Rectal smooth muscle tissue (tissue), 1 donor: ENCODE results near the gene MAP4K3.
"Not testable (repeated sequence)": the region's sequence is repeated elsewhere in the genome, so short reads cannot be mapped to it uniquely, and the experiment has no call there.

Experiments used
- H3K27ac ChIP-seq: one replicate; pipeline ENCODE4 v1.7.0; 2013; ENCODE audit warnings: low read depth, low read length, inconsistent platforms
- H3K27me3 ChIP-seq: one replicate; pipeline ENCODE4 v1.7.0; 2013; ENCODE audit warnings: low read length; ENCODE audit not compliant: control insufficient read depth, insufficient read depth
- H3K36me3 ChIP-seq: one replicate; pipeline ENCODE4 v1.7.0; 2013; ENCODE audit warnings: low read length; ENCODE audit not compliant: control insufficient read depth, insufficient read depth
- H3K4me1 ChIP-seq: one replicate; pipeline ENCODE4 v1.7.0; 2013; ENCODE audit warnings: low read length; ENCODE audit not compliant: control insufficient read depth, insufficient read depth
- H3K4me3 ChIP-seq: one replicate; pipeline ENCODE4 v1.7.0; 2013; ENCODE audit warnings: low read length
- H3K9ac ChIP-seq: one replicate; pipeline ENCODE4 v1.7.0; 2013; ENCODE audit warnings: low read length

The MAP4K3 gene

DNA sequence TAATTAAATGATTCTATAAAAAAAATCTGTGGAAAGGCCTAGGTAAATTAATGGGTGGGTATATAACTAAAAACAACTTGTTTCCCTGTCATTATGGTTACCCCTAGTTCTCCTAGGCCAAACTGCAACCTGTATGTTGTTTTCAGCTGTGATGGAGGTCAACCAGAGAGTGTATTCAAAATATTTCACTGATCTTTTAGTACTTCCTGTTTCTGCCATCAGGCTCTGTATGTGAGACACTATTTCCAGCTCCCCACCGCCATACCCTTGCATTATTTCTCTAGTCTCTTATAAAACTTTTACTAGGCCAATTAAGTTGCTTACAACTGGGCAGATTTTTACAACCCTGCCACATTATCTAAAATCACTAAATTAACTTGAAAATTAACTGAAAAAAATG is 172.4 kb downstream of the MAP4K3 start:
- no peaks in the 10 kb centered on the region for H3K27me3 ChIP-seq
- no peak overlapping the region for H3K9ac ChIP-seq
- H3K4me3 ChIP-seq, result no peak overlapping the region
- no peak overlapping the region for H3K27ac ChIP-seq
- no peaks in the 10 kb centered on the region for H3K4me1 ChIP-seq
- H3K36me3 ChIP-seq, result no peaks in the 10 kb centered on the region

GRCh38 chr2:39260087-39260486 is 177.0 kb downstream of the MAP4K3 start:
- Histone ChIP-seq H3K4me1 (no peaks in the 10 kb centered on the region), H3K9ac (no peak overlapping the region), H3K36me3 (no peaks in the 10 kb centered on the region), H3K4me3 (no peak overlapping the region), H3K27ac (no peak overlapping the region), H3K27me3 (no peaks in the 10 kb centered on the region)

DNA sequence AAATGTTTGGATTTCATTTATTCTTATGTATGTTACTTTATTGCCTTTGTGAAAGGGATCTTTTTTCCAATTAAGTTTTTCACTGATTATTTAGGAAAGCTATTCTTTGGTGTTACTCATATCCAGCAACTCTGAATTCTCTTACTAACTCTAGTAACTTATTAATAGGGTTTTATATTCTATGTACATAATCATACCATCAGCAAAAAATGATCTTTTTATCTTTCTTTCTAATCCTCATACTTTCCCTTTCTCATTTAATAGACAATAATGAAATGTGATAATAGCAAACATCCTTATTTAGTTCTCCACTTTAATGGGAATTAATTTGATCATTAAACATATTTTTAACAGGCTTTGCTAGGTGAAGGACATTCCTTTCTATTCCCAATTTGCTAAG is 181.0 kb downstream of the MAP4K3 start:
- no peak overlapping the region for H3K9ac ChIP-seq
- no peak overlapping the region for H3K27ac ChIP-seq
- H3K27me3 ChIP-seq, result no peaks in the 10 kb centered on the region
- H3K4me1 ChIP-seq, result no peaks in the 10 kb centered on the region
- no peaks in the 10 kb centered on the region for H3K36me3 ChIP-seq
- no peak overlapping the region for H3K4me3 ChIP-seq

DNA sequence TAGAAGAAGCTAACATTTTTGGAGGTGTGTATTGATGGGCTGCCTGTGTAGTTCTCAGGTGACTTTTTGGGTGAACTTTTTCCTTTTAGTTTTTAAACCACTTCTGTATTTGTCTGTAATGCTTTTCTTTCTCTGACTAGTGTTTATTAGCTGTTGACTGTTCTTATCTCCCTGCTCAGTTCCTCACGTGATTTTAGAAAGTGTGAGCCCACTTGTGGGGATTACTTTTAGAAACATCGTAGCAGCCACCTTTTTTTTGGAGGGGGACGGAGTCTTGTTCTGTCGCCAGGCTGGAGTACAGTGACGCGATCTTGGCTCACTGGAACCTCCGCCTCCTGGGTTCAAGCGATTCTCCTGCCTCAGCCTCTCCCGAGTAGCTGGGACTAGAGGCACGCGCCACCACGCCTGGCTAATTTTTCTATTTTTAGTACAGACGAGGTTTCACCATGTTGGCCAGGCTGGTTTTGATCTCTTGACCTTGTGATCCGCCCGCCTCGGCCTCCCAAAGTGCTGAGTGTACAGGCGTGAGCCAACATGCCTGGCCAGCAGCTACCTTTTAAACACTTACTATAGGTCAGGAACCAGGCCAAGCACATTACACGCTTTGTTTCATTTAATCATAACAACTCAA is 184.1 kb downstream of the MAP4K3 start:
- H3K36me3 ChIP-seq, result no peaks in the 10 kb centered on the region
- H3K4me3 ChIP-seq, result no peak overlapping the region
- no peak overlapping the region for H3K9ac ChIP-seq
- no peak overlapping the region for H3K27ac ChIP-seq
- no peaks in the 10 kb centered on the region for H3K27me3 ChIP-seq
- H3K4me1 ChIP-seq, result no peaks in the 10 kb centered on the region

DNA sequence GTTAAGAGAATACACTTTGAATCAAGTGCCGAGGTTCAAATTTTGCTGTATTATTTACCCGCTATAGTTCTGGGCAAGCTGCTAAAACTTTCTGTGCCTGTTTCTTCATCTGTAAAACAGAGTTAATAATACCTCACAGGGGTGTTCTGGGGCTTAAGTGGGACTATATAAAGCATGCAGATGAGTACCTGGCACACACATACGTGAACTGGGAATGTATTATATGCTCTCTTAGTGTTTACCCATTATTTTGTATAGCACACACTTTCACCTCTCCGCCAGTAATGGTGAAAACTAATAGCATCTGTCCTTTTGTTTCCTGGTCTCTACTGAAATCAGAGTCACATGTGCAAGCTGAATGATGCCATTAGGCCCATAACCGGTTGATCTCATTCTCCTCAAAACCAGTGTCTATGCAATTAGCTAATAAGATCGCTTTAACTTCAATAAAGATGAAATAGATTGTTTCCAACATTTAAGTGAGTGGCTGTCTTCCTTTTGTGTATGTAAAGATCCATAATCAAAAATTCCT is 189.5 kb downstream of the MAP4K3 start:
- Histone ChIP-seq H3K36me3 (no peaks in the 10 kb centered on the region), H3K27ac (no peak overlapping the region)

DNA sequence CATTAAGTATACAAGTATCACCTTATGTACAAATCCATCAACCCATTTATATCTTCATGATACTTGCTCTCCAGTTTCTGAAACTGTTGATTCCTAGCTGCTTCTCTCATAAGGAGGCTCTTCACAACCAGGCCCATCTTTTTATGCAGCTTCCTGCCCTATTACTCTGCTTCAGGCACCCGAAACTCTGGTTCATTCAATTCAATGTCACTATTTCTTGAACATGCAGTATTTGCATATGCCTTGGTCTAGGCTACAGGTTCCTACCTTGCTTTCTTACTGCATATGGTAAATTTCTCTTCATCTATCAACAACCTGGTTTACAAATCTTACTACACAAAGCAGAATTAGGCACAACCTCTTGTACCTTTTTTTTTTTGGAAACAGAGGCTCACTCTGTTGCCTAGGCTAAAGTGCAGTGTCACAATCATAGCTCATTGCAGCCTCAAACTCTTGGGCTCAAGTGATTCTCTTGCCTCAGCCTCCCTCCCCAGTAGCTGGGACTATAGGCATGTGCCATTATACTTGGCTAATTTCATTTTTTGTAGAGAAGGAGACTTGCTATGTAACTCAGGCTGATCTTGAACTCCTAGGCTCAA is 190.6 kb downstream of the MAP4K3 start:
- Histone ChIP-seq H3K9ac (no peak overlapping the region), H3K27me3 (no peaks in the 10 kb centered on the region), H3K36me3 (no peaks in the 10 kb centered on the region), H3K27ac (no peak overlapping the region), H3K4me3 (no peak overlapping the region), H3K4me1 (no peaks in the 10 kb centered on the region)

More for the DNA sequence above, 189.5 kb downstream of the MAP4K3 start:
- no peak overlapping the region for H3K4me3 ChIP-seq
- no peaks in the 10 kb centered on the region for H3K4me1 ChIP-seq
- H3K9ac ChIP-seq, result no peak overlapping the region
- no peaks in the 10 kb centered on the region for H3K27me3 ChIP-seq

DNA sequence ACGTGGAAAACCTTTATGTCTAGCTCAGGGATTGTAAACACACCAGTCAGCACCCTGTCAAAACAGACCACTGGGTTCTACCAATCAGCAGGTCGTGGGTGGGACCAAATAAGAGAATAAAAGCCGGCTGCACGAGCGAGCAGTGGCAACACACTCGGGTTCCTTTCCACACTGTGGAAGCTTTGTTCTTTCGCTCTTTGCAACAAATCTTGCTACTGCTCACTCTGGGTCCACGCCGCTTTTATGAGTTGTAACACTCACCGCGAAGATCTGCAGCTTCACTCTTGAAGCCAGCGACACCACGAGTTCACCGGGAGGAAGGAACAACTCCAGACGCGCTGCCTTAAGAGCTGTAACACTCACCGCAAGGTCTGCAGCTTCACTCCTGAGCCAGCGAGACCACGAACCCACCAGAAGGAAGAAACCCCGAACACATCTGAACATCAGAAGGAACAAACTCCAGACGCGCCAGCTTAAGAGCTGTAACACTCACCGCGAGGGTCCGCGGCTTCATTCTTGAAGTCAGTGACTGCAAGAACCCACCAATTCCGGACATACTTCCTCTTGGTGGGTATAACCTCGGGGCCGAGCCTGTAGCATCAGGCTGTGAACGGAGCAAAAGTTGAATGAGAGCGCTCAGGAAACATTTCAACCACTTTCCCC is 192.0 kb downstream of the MAP4K3 start:
- H3K9ac ChIP-seq, H3K4me3 ChIP-seq: not testable (repeated sequence)

DNA sequence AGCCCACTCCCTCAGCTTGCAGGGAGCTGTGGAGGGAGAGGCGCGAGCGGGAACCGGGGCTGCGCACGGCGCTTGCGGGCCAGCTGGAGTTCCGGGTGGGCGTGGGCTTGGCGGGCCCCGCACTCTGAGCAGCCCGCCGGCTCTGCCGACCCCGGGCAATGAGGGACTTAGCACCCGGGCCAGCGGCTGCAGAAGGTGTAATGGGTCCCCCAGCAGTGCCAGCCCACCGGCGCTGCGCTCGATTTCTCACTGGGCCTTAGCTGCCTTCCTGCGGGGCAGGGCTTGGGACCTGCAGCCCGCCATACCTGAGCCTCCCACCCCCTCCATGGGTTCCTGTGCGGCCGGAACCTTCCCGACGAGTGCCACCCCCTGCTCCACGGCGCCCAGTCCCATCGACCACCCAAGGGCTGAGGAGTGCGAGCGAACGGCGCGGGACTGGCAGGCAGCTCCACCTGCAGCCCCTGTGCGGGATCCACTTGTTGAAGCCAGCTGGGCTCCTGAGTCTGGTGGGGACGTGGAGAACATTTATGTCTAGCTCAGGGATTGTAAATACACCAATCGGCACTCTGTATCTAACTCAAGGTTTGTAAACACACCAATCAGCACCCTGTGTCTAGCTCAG is 192.7 kb downstream of the MAP4K3 start:
- H3K36me3 ChIP-seq, H3K4me3 ChIP-seq, H3K4me1 ChIP-seq, H3K27ac ChIP-seq, H3K9ac ChIP-seq, H3K27me3 ChIP-seq: not testable (repeated sequence)

More for the DNA sequence above, 192.0 kb downstream of the MAP4K3 start:
- not testable (repeated sequence) for H3K36me3 ChIP-seq, H3K27me3 ChIP-seq, H3K4me1 ChIP-seq, H3K27ac ChIP-seq

- H3K9ac ChIP-seq, result no peak within 1 kb of the TSS
- no peaks in the 10 kb centered on the region for H3K27me3 ChIP-seq
- no peak within 1 kb of the TSS for H3K27ac ChIP-seq
- H3K4me1 ChIP-seq, result no peaks in the 10 kb centered on the region
- no peak within 1 kb of the TSS for H3K4me3 ChIP-seq
- no peaks in the 10 kb centered on the region for H3K36me3 ChIP-seq
Measured at GRCh38 chr2:39243469-39244123, 193.5 kb downstream of the MAP4K3 start, which contains the start of gene CDKL4. CDKL4 (minus strand) TSS chr2:39243970.

DNA sequence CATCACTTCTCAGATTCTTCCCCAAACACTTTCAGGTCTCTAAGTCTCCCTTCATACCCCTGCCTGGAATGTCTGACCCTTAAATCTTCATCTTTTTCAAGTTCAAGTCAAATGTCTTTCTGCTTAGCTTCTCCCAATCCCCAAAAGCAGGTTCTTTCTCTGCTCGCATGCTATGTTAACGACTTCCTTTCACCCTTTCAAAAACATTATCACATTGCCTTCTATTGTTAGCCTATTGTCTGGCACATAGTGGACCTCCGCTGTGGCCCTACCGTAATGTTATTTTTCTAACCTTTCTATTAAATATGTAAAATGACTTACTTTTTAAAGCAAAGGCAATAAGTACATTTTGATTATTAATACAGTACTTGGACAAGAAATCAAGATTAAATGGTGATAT is 195.5 kb downstream of the MAP4K3 start:
- no peak overlapping the region for H3K4me3 ChIP-seq
- no peak overlapping the region for H3K9ac ChIP-seq
- no peak overlapping the region for H3K27ac ChIP-seq
- H3K27me3 ChIP-seq, result no peaks in the 10 kb centered on the region
- H3K4me1 ChIP-seq, result no peaks in the 10 kb centered on the region
- no peaks in the 10 kb centered on the region for H3K36me3 ChIP-seq

DNA sequence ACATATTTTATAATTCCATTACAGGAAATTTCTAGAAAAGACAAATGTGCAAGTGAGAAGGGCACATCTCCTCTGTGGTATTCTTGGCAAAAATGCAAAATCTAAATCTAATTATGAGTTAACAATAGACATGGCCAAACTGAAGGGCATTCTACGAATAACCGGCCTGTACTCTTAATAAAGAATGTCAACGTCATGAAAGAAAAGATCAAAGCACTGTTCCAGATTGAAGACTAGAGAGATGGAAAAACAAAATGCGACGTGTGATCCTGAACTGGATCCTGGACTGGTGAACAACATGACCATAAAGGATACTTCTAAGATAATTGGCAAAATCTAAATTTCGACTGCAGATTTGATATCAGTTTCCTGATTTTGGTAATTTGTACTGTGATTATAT is 196.3 kb downstream of the MAP4K3 start:
- Histone ChIP-seq H3K4me3 (no peak overlapping the region), H3K9ac (no peak overlapping the region), H3K27me3 (no peaks in the 10 kb centered on the region), H3K4me1 (no peaks in the 10 kb centered on the region), H3K27ac (no peak overlapping the region), H3K36me3 (no peaks in the 10 kb centered on the region)

DNA sequence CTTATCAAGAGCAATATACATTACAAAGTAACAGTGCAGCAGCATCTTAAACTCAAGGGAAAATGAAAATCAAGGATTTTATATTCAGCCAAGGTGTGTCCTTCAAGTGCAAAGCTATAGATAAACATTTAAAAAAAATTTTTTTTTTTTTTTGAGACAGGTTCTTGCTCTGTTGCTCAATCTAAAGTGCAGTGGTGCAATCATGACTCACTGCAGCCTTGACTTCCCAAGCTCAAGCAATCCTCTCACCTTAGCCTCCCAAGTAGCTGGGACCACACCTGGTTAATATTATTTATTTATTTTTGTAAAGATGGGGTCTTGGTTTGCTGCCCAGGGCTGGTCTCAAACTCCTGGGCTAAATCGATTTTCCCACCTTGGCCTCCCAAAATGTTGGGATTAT is 202.3 kb downstream of the MAP4K3 start:
- Histone ChIP-seq H3K36me3 (no peaks in the 10 kb centered on the region), H3K9ac (no peak overlapping the region), H3K27me3 (no peaks in the 10 kb centered on the region), H3K4me3 (no peak overlapping the region), H3K27ac (no peak overlapping the region), H3K4me1 (no peaks in the 10 kb centered on the region)
